Vagina (tissue), 2 donors: ENCODE results near the gene SLC5A11.

Experiments
- POLR2A ChIP-seq, 2 donors: fragments of 450-650 bp; IDR thresholded peaks; one replicate each; pipeline ENCODE4 v1.6.1; 2017; ENCODE audit warnings: antibody characterized with exemption in 2 of 2, mild to moderate bottlenecking in 2 of 2, moderate library complexity in 2 of 2
- POLR2AphosphoS5 ChIP-seq, 2 donors: sonication (generic); formaldehyde crosslinking; IDR thresholded peaks; one replicate each; pipeline ENCODE4 v1.9.0; 2017; ENCODE audit warnings: antibody characterized with exemption in 2 of 2, mild to moderate bottlenecking in 2 of 2, low read depth in 1 of 2; ENCODE audit not compliant: insufficient read depth in 1 of 2

GRCh38 chr16:24939738-24940137 is 94.0 kb downstream of the SLC5A11 start:
- TF ChIP-seq POLR2AphosphoS5 (IDR thresholded peaks at IDR 0.05; ENCODE audit: insufficient read depth in 1 of 2, low read depth in 1 of 2) (no peak), POLR2A (IDR thresholded peaks at IDR 0.05) (no peak)
